AG04449 (cell line): ENCODE data around the gene C19orf67.
A peak's percentile ranks its signal among the peaks of the same experiment; 100 is the strongest.

ENCODE experiments used
- CTCF ChIA-PET: fragments of 350-600 bp; formaldehyde crosslinking; extraction: SDS; loops from one replicate; lab custom pipeline; 2021; ENCODE audit warnings: antibody characterized with exemption; lab: Yijun Ruan, JAX
- POLR2A ChIA-PET: fragments of 400-600, 350-600 bp; formaldehyde crosslinking; extraction: SDS; loops from one replicate; lab custom pipeline; 2020; ENCODE audit warnings: antibody characterized with exemption, inconsistent platforms; lab: Yijun Ruan, JAX
- DNase-seq: peaks from one replicate; pipeline ENCODE4 v3.0.0-alpha.2; 2010; ENCODE audit warnings: low read depth, low spot score
- H3K4me3 ChIP-seq: 2 replicates; pipeline ENCODE4 v1.5.1; 2011; ENCODE audit warnings: low read depth, mild to moderate bottlenecking, control low read depth, low read length
- TF ChIP-seq, protein P1 (sequence below): IDR thresholded peaks from one replicate; pipeline ENCODE4 v1.5.1; 2011; ENCODE audit warnings: mild to moderate bottlenecking, moderate library complexity, low read length, control low read depth, inconsistent platforms; ENCODE audit not compliant: insufficient read depth; ENCODE audit errors: missing control alignments

C19orf67 gene

DNA sequence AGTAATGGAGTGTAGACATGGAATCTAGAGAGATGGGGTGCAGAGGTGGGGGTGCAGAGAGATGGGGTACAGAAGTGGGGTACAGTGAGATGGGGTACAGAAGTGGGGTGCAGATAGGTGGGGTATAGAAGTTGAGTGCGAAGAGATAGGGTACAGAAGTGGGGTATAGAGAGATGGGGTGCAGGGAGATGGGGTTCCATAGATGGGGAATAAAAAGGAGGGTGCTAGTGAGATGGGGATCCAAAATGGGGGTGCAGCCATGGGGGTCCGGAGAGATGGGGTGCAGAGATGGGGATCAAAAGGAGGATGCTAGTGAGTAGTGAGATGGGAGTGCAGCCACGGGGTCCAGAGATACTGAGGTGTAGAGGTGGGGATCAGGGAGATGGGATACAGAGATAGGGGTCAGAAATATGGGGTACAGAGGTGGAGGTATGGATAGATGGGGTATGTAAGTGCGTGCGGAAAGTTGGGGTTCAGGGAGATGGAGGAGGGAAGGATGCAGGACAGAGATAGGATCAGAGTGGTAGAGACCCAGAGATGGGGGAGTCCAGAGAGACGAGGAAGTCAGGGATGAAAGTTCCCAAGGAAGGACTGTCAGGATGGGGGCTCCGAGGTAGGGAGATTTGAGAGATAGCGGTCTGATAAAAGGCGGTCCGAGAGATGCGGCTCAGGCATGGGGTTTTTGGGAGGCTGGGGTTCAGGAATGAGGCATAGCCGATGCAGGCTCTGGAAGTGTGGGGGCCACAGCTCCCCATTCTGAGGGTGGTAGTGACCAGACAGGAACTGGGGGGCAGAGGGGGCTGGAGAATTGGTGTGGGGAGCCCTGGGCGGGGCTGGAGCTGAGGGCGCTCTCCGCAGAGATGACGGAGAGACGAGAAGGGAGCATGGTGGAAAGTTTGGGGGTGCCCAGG lies 27.1 kb downstream of the C19orf67 start:
- no peak overlapping the region for H3K4me3 ChIP-seq
- CTCF ChIA-PET, result interaction anchor here (0.9 to 6.9 kb wide), 15 partner anchors 12 to 179 kb away, joined by 3 to 106 read pairs (median 4); partner anchors contain the start of genes CC2D1A and MISP3

DNA sequence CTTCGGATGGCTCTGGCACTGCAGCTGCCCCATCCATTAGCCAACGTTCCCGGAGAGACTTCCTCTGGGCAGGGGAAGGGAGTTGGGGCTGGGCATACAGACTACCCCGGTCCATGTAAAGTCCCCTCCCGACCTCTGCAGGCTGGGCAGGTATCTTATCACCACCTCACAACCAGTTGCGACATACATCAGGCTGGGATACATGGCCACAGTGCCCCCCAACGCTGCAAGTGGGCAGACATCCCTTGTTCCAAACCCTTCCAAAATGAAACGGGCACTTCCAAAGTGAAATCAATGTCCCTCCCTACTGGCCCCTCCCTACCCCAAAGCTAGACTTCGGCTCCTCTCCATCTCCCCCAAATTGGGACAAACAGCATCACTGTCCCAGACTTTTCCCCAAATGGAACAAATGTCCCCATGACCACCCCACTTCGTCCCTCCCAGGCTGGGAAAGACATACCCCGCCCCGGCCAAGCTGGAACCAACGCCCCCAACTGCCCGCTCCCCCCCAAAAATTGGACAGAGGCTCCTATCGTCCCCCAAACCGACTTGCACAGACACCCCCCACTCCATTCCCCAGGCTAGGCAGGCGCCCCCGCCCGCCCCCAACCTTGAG lies 28.7 kb downstream of the C19orf67 start:
- DNase-seq, result no peak
- POLR2A ChIA-PET, result no interaction called here
- TF ChIP-seq, protein P1, sequence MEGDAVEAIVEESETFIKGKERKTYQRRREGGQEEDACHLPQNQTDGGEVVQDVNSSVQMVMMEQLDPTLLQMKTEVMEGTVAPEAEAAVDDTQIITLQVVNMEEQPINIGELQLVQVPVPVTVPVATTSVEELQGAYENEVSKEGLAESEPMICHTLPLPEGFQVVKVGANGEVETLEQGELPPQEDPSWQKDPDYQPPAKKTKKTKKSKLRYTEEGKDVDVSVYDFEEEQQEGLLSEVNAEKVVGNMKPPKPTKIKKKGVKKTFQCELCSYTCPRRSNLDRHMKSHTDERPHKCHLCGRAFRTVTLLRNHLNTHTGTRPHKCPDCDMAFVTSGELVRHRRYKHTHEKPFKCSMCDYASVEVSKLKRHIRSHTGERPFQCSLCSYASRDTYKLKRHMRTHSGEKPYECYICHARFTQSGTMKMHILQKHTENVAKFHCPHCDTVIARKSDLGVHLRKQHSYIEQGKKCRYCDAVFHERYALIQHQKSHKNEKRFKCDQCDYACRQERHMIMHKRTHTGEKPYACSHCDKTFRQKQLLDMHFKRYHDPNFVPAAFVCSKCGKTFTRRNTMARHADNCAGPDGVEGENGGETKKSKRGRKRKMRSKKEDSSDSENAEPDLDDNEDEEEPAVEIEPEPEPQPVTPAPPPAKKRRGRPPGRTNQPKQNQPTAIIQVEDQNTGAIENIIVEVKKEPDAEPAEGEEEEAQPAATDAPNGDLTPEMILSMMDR, result no peak
- CTCF ChIA-PET, result interaction anchor here (1.1 to 6.9 kb wide), 6 partner anchors 11 to 178 kb away, joined by 3 to 106 read pairs (median 5); partner anchors contain the start of genes IL27RA and MISP3
- H3K4me3 ChIP-seq, result peak overlapping the region; percentile 39

More for the DNA sequence above, 27.1 kb downstream of the C19orf67 start:
- TF ChIP-seq, protein P1, result no peak
- POLR2A ChIA-PET, result no interaction called here
- DNase-seq, result no peak

DNA sequence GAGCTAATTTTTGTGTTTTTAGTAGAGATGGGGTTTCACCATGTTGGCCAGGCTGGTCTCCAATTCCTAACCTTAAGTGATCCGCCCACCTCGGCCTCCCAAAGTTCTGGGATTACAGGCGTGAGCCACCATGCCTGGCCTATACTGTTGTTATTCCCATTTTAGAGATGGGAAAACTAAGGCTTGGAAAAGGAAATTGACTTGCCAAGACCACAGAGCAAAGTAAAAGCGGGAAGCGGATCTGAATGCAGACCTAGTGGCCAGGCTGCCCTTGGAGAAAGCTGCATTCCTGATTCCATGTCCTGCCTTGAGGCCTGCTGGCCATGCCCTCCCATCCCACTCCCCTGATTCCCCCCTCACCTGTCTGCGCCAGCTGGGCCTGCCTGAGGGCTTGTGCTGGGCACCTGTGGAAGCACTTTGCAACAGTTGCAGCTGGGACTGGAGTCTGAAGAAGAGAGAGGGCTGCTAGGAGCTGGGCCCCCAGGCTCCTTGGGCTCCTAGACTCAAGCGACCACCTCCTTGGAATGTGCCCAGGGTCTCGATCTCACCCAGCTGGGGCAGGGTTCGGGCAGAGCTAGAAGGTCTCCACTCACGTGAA lies 29.4 kb downstream of the C19orf67 start:
- CTCF ChIA-PET, result interaction anchor here (1.5 to 6.9 kb wide), 5 partner anchors 10 to 177 kb away, joined by 3 to 106 read pairs (median 5); partner anchors contain the start of genes IL27RA and MISP3
- H3K4me3 ChIP-seq, result no peak overlapping the region
- TF ChIP-seq, protein P1, result no peak
- no peak for DNase-seq
- POLR2A ChIA-PET, result no interaction called here

DNA sequence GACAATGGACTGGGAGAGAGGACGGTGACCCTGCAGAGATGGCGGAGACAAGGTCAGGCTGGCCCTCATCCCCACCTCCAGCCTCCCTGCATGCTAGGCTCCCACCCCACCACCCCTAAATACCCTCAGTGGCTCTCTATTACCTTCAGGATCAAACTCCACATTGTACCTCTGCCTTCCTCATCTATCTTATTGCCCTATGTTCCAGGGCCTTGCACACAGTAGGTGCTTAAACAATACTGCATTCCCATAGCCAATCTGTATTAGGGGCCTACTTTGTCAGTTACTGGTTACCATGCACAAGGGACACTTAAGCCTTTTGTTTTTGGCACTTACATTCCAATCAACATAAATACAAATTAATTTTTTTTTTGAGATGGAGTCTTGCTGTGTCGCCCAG lies 30.2 kb downstream of the C19orf67 start:
- no peak overlapping the region for H3K4me3 ChIP-seq
- ChIA-PET POLR2A (no interaction called here), CTCF (interaction anchor here (1.0 to 6.9 kb wide), 3 partner anchors 9 to 17 kb away, joined by 3 to 106 read pairs (median 103); partner anchors contain the start of gene MISP3)
- TF ChIP-seq, protein P1, result no peak
- no peak for DNase-seq

DNA sequence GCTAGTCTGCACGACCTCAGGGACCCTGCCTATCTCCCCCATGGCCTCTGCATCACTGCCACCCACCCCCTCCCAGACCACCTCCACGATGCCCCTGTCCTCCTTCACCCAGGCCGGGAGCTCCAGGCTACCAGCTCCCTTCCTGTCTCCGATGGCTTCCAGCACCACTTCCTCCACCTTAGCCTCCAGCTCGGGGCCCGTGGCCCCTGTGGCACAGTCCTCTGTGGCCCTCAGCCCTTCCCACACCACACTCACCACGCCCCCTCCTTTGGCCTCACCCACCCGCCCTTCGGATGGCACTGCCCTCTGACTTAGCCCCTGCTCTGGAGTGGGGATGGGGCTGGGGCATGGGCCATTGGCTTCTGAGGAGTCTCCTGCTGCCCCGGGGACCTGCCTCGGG lies 30.9 kb downstream of the C19orf67 start:
- POLR2A ChIA-PET, result no interaction called here
- TF ChIP-seq, protein P1, result no peak
- no peak for DNase-seq
- CTCF ChIA-PET, result interaction anchor here (0.8 to 5.1 kb wide), 4 partner anchors 13 to 175 kb away, joined by 3 to 34 read pairs (median 3); partner anchors contain the start of gene MISP3
- H3K4me3 ChIP-seq, result no peak overlapping the region
